HCT116 (cell line): ENCODE measurements around the gene PAH. TPM values are rescaled to one million over a fixed set of nuclear protein-coding genes. Genes with fewer than 3 reads are reported as not detected.

ENCODE experiments used
- ATAC-seq: fragments of 200-7000 bp; cut with Tn5 transposase; 2 replicates; pipeline ENCODE4 v1.9.1; 2020; ENCODE audit warnings: mild to moderate bottlenecking, moderate library complexity
- BruUV-seq: library from RNA; stranded (reverse); fragments of 400-500 nt; replicated peaks from 2 replicates; lab custom pipeline; 2021; lab: Mats Ljungman, UMichigan
- CTCF ChIA-PET: fragments of 300-600 bp; sonication (Branson Sonifier 250); formaldehyde crosslinking; loops from one replicate; lab custom pipeline; 2021; ENCODE audit warnings: antibody characterized with exemption; lab: Charles Lee
- POLR2A ChIA-PET: fragments of 300-600, 350-600 bp; sonication (Branson Sonifier 250); formaldehyde crosslinking; loops from one replicate; lab custom pipeline; 2021; ENCODE audit warnings: antibody characterized with exemption; lab: Charles Lee
- RAD21 ChIA-PET, 2 experiments: fragments of 300-600 bp; sonication (Branson Sonifier 250); formaldehyde crosslinking; loops; one replicate each; lab custom pipeline; 2023; ENCODE audit warnings: low total read pairs in 2 of 2; ENCODE audit not compliant: uncharacterized antibody in 2 of 2, unreplicated experiment in 2 of 2, low non-redundant PET in 1 of 2; lab: Charles Lee
- DNase-seq: peaks from one replicate; pipeline ENCODE4 v3.0.0-alpha.2; 2010; ENCODE audit warnings: low read depth, low spot score
- H2AFZ ChIP-seq: fragments of 200-600 bp; shearing (Covaris generic), sonication (generic); 2 replicates; pipeline ENCODE4 v1.6.1; 2017; ENCODE audit warnings: low read depth, mixed run types, mixed read lengths, antibody characterized with exemption, low read length; ENCODE audit not compliant: poor library complexity, severe bottlenecking
- H3K27ac ChIP-seq: 2 replicates; pipeline ENCODE4 v1.5.1; 2012; ENCODE audit warnings: low read depth, low read length
- H3K27me3 ChIP-seq: fragments of 200-600 bp; sonication (generic); 2 replicates; pipeline ENCODE4 v1.6.1; 2016; ENCODE audit warnings: mixed run types, low read length, mixed read lengths; ENCODE audit not compliant: insufficient read depth
- H3K36me3 ChIP-seq, 2 experiments: fragments of 200-500 bp in 1 of 2; fragments of 200-600 bp in 1 of 2; sonication (Bioruptor generic) in 1 of 2; sonication (generic) in 1 of 2; 2 replicates each; pipeline versions ENCODE4 v1.5.1 to v1.6.1; 2014 to 2016; ENCODE audit warnings: low read length in 2 of 2, inconsistent platforms in 1 of 2, mixed read lengths in 1 of 2, mixed run types in 1 of 2; ENCODE audit not compliant: insufficient read depth in 2 of 2, control insufficient read depth in 1 of 2
- H3K4me1 ChIP-seq, 2 experiments: fragments of 200-600 bp in 1 of 2; sonication (generic) in 1 of 2; 2 replicates each; pipeline versions ENCODE4 v1.5.1 to v1.6.1; 2012 to 2017; ENCODE audit warnings: low read length in 2 of 2, inconsistent platforms in 1 of 2, mild to moderate bottlenecking in 1 of 2, mixed read lengths in 1 of 2, mixed run types in 1 of 2, moderate library complexity in 1 of 2; ENCODE audit not compliant: insufficient read depth in 2 of 2, control insufficient read depth in 1 of 2
- H3K4me2 ChIP-seq: fragments of 200-600 bp; sonication (generic); 2 replicates; pipeline ENCODE4 v1.6.1; 2017; ENCODE audit warnings: mixed run types, low read length, mixed read lengths
- H3K4me3 ChIP-seq, 2 experiments: fragments of 200-600 bp in 1 of 2; sonication (generic) in 1 of 2; replicated peaks in 1 of 2; 2 replicates each; pipeline ENCODE4 v1.5.1; 2011 to 2016; ENCODE audit warnings: low read length in 2 of 2, control low read depth in 1 of 2, low read depth in 1 of 2, mild to moderate bottlenecking in 1 of 2, mixed read lengths in 1 of 2, mixed run types in 1 of 2
- H3K79me2 ChIP-seq: fragments of 200-600 bp; sonication (generic); 2 replicates; pipeline ENCODE4 v1.6.1; 2017; ENCODE audit warnings: mild to moderate bottlenecking, mixed run types, low read length, moderate library complexity, mixed read lengths; ENCODE audit not compliant: insufficient read depth
- H3K9ac ChIP-seq: fragments of 200-600 bp; sonication (generic); 2 replicates; pipeline ENCODE4 v1.6.1; 2016; ENCODE audit warnings: low read length, mixed read lengths
- H3K9me2 ChIP-seq: fragments of 200-600 bp; sonication (generic), shearing (Covaris generic); 2 replicates; pipeline ENCODE4 v1.6.1; 2017; ENCODE audit warnings: mixed run types, mild to moderate bottlenecking, moderate library complexity; ENCODE audit not compliant: insufficient read depth
- H3K9me3 ChIP-seq, 2 experiments: fragments of 200-500 bp in 1 of 2; fragments of 200-600 bp in 1 of 2; sonication (Bioruptor generic) in 1 of 2; sonication (generic) in 1 of 2; 2 replicates each; pipeline ENCODE4 v1.6.1; 2014 to 2017; ENCODE audit warnings: low read length in 2 of 2, mixed read lengths in 2 of 2, inconsistent platforms in 1 of 2, low read depth in 1 of 2, mild to moderate bottlenecking in 1 of 2, mixed run types in 1 of 2, moderate library complexity in 1 of 2; ENCODE audit not compliant: control insufficient read depth in 1 of 2, insufficient read depth in 1 of 2
- H4K20me1 ChIP-seq: fragments of 200-600 bp; sonication (generic), shearing (Covaris generic); 2 replicates; pipeline ENCODE4 v1.6.1; 2017; ENCODE audit warnings: mixed run types, mild to moderate bottlenecking, moderate library complexity; ENCODE audit not compliant: insufficient read depth
- ATF3 ChIP-seq: IDR thresholded peaks from 2 replicates; pipeline ENCODE4 v1.6.1; 2012
- CBX3 ChIP-seq: IDR thresholded peaks from 2 replicates; pipeline ENCODE4 v1.6.1; 2012; ENCODE audit warnings: low read depth
- CEBPB ChIP-seq: IDR thresholded peaks from 2 replicates; pipeline ENCODE4 v1.6.1; 2012; ENCODE audit warnings: low read depth
- CTCF ChIP-seq, 3 experiments: fragments of 200-600 bp in 1 of 3; sonication (generic) in 1 of 3; IDR thresholded peaks in 2 of 3; conservative IDR thresholded peaks in 1 of 3; 2 replicates each; pipeline ENCODE4 v1.5.1; 2012 to 2017; ENCODE audit warnings: low read depth in 2 of 3, low read length in 2 of 3, antibody characterized with exemption in 1 of 3, borderline replicate concordance in 1 of 3, control low read depth in 1 of 3, mild to moderate bottlenecking in 1 of 3, mixed read lengths in 1 of 3, mixed run types in 1 of 3, moderate library complexity in 1 of 3; ENCODE audit not compliant: insufficient read depth in 1 of 3
- EGR1 ChIP-seq: IDR thresholded peaks from 2 replicates; pipeline ENCODE4 v1.6.1; 2012; ENCODE audit warnings: low read depth
- ELF1 ChIP-seq: IDR thresholded peaks from 2 replicates; pipeline ENCODE4 v1.6.1; 2012; ENCODE audit warnings: low read depth, borderline replicate concordance
- EZH2phosphoT487 ChIP-seq: fragments of 200-600 bp; IDR thresholded peaks from 2 replicates; pipeline ENCODE4 v1.6.1; 2018; ENCODE audit warnings: antibody characterized with exemption, borderline replicate concordance
- FOSL1 ChIP-seq: IDR thresholded peaks from 2 replicates; pipeline ENCODE4 v1.6.1; 2012; ENCODE audit warnings: low read depth
- JUND ChIP-seq: IDR thresholded peaks from 2 replicates; pipeline ENCODE4 v1.6.1; 2012
- POLR2AphosphoS5 ChIP-seq: IDR thresholded peaks from 2 replicates; pipeline ENCODE4 v1.6.1; 2011; ENCODE audit warnings: mild to moderate bottlenecking, low read depth, low read length, moderate library complexity
- RAD21 ChIP-seq: IDR thresholded peaks from 2 replicates; pipeline ENCODE4 v1.6.1; 2012; ENCODE audit warnings: low read depth, mild to moderate bottlenecking
- REST ChIP-seq: IDR thresholded peaks from 2 replicates; pipeline ENCODE4 v1.6.1; 2012; ENCODE audit warnings: low read depth
- SP1 ChIP-seq: IDR thresholded peaks from 2 replicates; pipeline ENCODE4 v1.6.1; 2012; ENCODE audit warnings: low read depth
- SRF ChIP-seq: IDR thresholded peaks from 2 replicates; pipeline ENCODE4 v1.6.1; 2012; ENCODE audit warnings: low read depth
- TCF7L2 ChIP-seq: IDR thresholded peaks from 2 replicates; pipeline ENCODE4 v1.7.0; 2011; ENCODE audit warnings: borderline replicate concordance, inconsistent platforms; ENCODE audit not compliant: insufficient read depth, insufficient read length; ENCODE audit errors: extremely low read depth
- ZBTB33 ChIP-seq: IDR thresholded peaks from 2 replicates; pipeline ENCODE4 v1.6.1; 2011; ENCODE audit warnings: mild to moderate bottlenecking, low read length, moderate library complexity; ENCODE audit not compliant: insufficient replicate concordance; ENCODE audit errors: extremely low read depth
- ZFX ChIP-seq: fragments of 450-650 bp; IDR thresholded peaks from 2 replicates; pipeline ENCODE4 v1.6.1; 2017
- ZNF274 ChIP-seq: fragments of 200-500 bp; sonication (Bioruptor generic); IDR thresholded peaks from 2 replicates; pipeline ENCODE4 v1.6.1; 2014; ENCODE audit warnings: mild to moderate bottlenecking, low read depth, low read length, inconsistent platforms
- intact Hi-C: fragments of 100-400 bp; cut with micrococcal nuclease; formaldehyde crosslinking; loops from 2 replicates; pipeline ENCODE4 v1.10.0; 2022
- total RNA-seq: library from RNA; stranded (reverse); gene quantifications from one replicate; pipeline ENCODE4 v1.2.1, GENCODE V29; 2021; ENCODE audit not compliant: unreplicated experiment

PAH gene
- total RNA-seq, 1 experiment from 2014 or later, result 2.8 TPM

GRCh38 chr12:102910137-102910536 lies 6.9 kb downstream of the PAH start:
- H4K20me1 ChIP-seq, result no peaks in the 10 kb centered on the region
- H3K9ac ChIP-seq, result no peak overlapping the region
- no peaks in the 10 kb centered on the region for H3K79me2 ChIP-seq
- RAD21 ChIA-PET, result no interaction called here
- 0 out of 2 replicates have a peak, but pooled peaks cover 4% of the 10 kb centered on the region for H3K27me3 ChIP-seq
- H3K36me3 ChIP-seq, result no peaks in the 10 kb centered on the region
- CTCF ChIA-PET, result no interaction called here
- POLR2A ChIA-PET, result no interaction called here
- no peak overlapping the region for H3K27ac ChIP-seq
- no peaks in the 10 kb centered on the region for H3K9me2 ChIP-seq
- H3K4me2 ChIP-seq, result no peak overlapping the region
- TF ChIP-seq JUND (no peak), CBX3 (no peak), EZH2phosphoT487 (no peak), CEBPB (no peak), TCF7L2 (no peak), ZBTB33 (no peak), EGR1 (no peak), SRF (no peak), FOSL1 (no peak), REST (no peak), ZFX (no peak), SP1 (no peak), ZNF274 (no peak), ATF3 (no peak), RAD21 (no peak), ELF1 (no peak), POLR2AphosphoS5 (no peak), CTCF (IDR thresholded peaks at IDR 0.05 in 2 of 3, conservative IDR thresholded peaks at IDR 0.05 in 1 of 3; ENCODE audit: borderline replicate concordance in 1 of 3, insufficient read depth in 1 of 3, low read depth in 2 of 3, low read length in 2 of 3) (no peak)
- TF ChIP-seq, all 23 proteins: peak for 0
- H2AFZ ChIP-seq, result no peak overlapping the region
- H3K9me3 ChIP-seq, result no peaks in the 10 kb centered on the region
- intact Hi-C loops, result no loop called here
- BruUV-seq, result no TSS peak
- ATAC-seq (no peak), DNase-seq (no peak)
- H3K4me3 ChIP-seq, result no peak overlapping the region
- H3K4me1 ChIP-seq, result no peaks in the 10 kb centered on the region
